ENCODE measurements around the gene DHRS3. TPM values are rescaled to one million over a fixed set of nuclear protein-coding genes. Genes with fewer than 3 reads are reported as not detected.

The DHRS3 gene
- polyA plus RNA-seq, 3 donors: 92.1 to 173 (median 96.7) TPM

GRCh38 chr1:12585951-12586942 is 31.8 kb downstream of the DHRS3 start:
- no peak overlapping the region for H3K27ac ChIP-seq (ENCODE audit: low read depth, low read length)
- 80 to 88% (median 86%) methylated on average over 17 to 19 of the region's 19 CpGs for WGBS, 3 donors

GRCh38 chr1:12585536-12585935 is 32.5 kb downstream of the DHRS3 start:
- no peak overlapping the region for H3K27ac ChIP-seq (ENCODE audit: low read depth, low read length)

GRCh38 chr1:12584900-12585525 is 33.0 kb downstream of the DHRS3 start:
- 67 to 89% (median 82%) methylated on average over 6 of the region's 6 CpGs for whole genome bisulfite sequencing, 3 donors
- H3K27ac ChIP-seq (ENCODE audit: low read depth, low read length): no peak overlapping the region

More at GRCh38 chr1:12585536-12585935, 32.5 kb downstream of the DHRS3 start:
- WGBS, 3 donors: 76 to 92% (median 92%) methylated on average over 10 of the region's 10 CpGs

GRCh38 chr1:12583484-12583883 is 34.5 kb downstream of the DHRS3 start:
- no peak overlapping the region for H3K27ac ChIP-seq (ENCODE audit: low read depth, low read length)

GRCh38 chr1:12582649-12583048 is 35.4 kb downstream of the DHRS3 start:
- 97 to 99% (median 98%) methylated on average over 4 of the region's 4 CpGs for WGBS, 3 donors
- H3K27ac ChIP-seq (ENCODE audit: low read depth, low read length): no peak overlapping the region

GRCh38 chr1:12581179-12581578 is 36.8 kb downstream of the DHRS3 start:
- H3K27ac ChIP-seq (ENCODE audit: low read depth, low read length): no peak overlapping the region
- 65 to 83% (median 74%) methylated on average over 5 of the region's 5 CpGs for WGBS, 3 donors

GRCh38 chr1:12580054-12580887 is 37.7 kb downstream of the DHRS3 start:
- H3K27ac ChIP-seq (ENCODE audit: low read depth, low read length): no peak overlapping the region
- WGBS, 3 donors: 75 to 77% (median 76%) methylated on average over 20 of the region's 20 CpGs

- WGBS, 3 donors: 87 to 94% (median 88%) methylated on average over 19 of the region's 19 CpGs
- no peak overlapping the region for H3K27ac ChIP-seq (ENCODE audit: low read depth, low read length)
These were observed 39.1 kb downstream of the DHRS3 start for GRCh38 chr1:12578860-12579422.

- H3K27ac ChIP-seq (ENCODE audit: low read depth, low read length): no peak overlapping the region
- WGBS, 3 donors: 91 to 93% (median 91%) methylated on average over 12 of the region's 12 CpGs
These were observed 41.0 kb downstream of the DHRS3 start for GRCh38 chr1:12577020-12577419.

- H3K27ac ChIP-seq (ENCODE audit: low read depth, low read length): no peak overlapping the region
These were observed 43.3 kb downstream of the DHRS3 start for GRCh38 chr1:12574757-12575139.

GRCh38 chr1:12573015-12573825 is 44.8 kb downstream of the DHRS3 start:
- WGBS, 3 donors: 79 to 85% (median 85%) methylated on average over 9 of the region's 9 CpGs
- no peak overlapping the region for H3K27ac ChIP-seq (ENCODE audit: low read depth, low read length)

More at GRCh38 chr1:12574757-12575139, 43.3 kb downstream of the DHRS3 start:
- WGBS, 3 donors: 92% methylated on average over 5 of the region's 5 CpGs

GRCh38 chr1:12572522-12572921 is 45.5 kb downstream of the DHRS3 start:
- H3K27ac ChIP-seq (ENCODE audit: low read depth, low read length): no peak overlapping the region
- WGBS, 3 donors: 90 to 95% (median 91%) methylated on average over 7 of the region's 7 CpGs

GRCh38 chr1:12570291-12570690 is 47.7 kb downstream of the DHRS3 start:
- WGBS, 3 donors: 89 to 92% (median 91%) methylated on average over 4 to 5 of the region's 5 CpGs
- H3K27ac ChIP-seq (ENCODE audit: low read depth, low read length): no peak overlapping the region

- 93 to 96% (median 95%) methylated on average over 14 of the region's 14 CpGs for WGBS, 3 donors
- H3K27ac ChIP-seq (ENCODE audit: low read depth, low read length): no peak overlapping the region
These were observed 49.8 kb downstream of the DHRS3 start for GRCh38 chr1:12568009-12568767.

- H3K27ac ChIP-seq (ENCODE audit: low read depth, low read length): no peak overlapping the region
- 90 to 91% (median 91%) methylated on average over 9 of the region's 9 CpGs for WGBS, 3 donors
These were observed 50.7 kb downstream of the DHRS3 start for GRCh38 chr1:12567288-12567819.

- WGBS, 3 donors: 79 to 85% (median 85%) methylated on average over 9 of the region's 9 CpGs
- H3K27ac ChIP-seq (ENCODE audit: low read depth, low read length): no peak overlapping the region
These were observed 51.3 kb downstream of the DHRS3 start for GRCh38 chr1:12566484-12567287.

Data from adipose tissue (tissue), 3 donors.